ENCODE results near the gene ELP2.

The ELP2 gene

GRCh38 chr18:36212301-36213171 is 82.8 kb downstream of the ELP2 start:
- H3K9ac ChIP-seq (ENCODE audit: low read depth in 1 of 2, low read length in 2 of 2): no peak overlapping the region
- peaks cover 5 to 35% of the 10 kb centered on the region in 2 donors for H3K36me3 ChIP-seq (ENCODE audit: control insufficient read depth in 1 of 2, insufficient read depth in 2 of 2, low read length in 2 of 2)
- peaks cover 0 to 6% of the 10 kb centered on the region in 2 donors for H3K9me3 ChIP-seq (ENCODE audit: control insufficient read depth in 1 of 2, low read length in 2 of 2)
- no peaks in the 10 kb centered on the region for H3K27me3 ChIP-seq (ENCODE audit: control insufficient read depth in 1 of 2, insufficient read depth in 2 of 2, low read length in 2 of 2)
- no peak overlapping the region for H3K27ac ChIP-seq (ENCODE audit: low read depth, low read length)
- no peak overlapping the region for H3K4me3 ChIP-seq (ENCODE audit: low read depth in 1 of 2, low read length in 2 of 2)
- H3K4me1 ChIP-seq (ENCODE audit: control insufficient read depth in 1 of 2, insufficient read depth in 2 of 2, low read length in 2 of 2): peaks cover 6 to 9% of the 10 kb centered on the region in 2 donors

GRCh38 chr18:36214811-36215210 is 85.1 kb downstream of the ELP2 start:
- Histone ChIP-seq H3K36me3 (ENCODE audit: control insufficient read depth in 1 of 2, insufficient read depth in 2 of 2, low read length in 2 of 2) (peaks cover 5 to 33% of the 10 kb centered on the region in 2 donors), H3K4me1 (ENCODE audit: control insufficient read depth in 1 of 2, insufficient read depth in 2 of 2, low read length in 2 of 2) (peaks cover 12 to 15% of the 10 kb centered on the region in 2 donors), H3K27ac (ENCODE audit: low read depth, low read length) (no peak overlapping the region), H3K9ac (ENCODE audit: low read depth in 1 of 2, low read length in 2 of 2) (no peak overlapping the region), H3K4me3 (ENCODE audit: low read depth in 1 of 2, low read length in 2 of 2) (no peak overlapping the region), H3K9me3 (ENCODE audit: control insufficient read depth in 1 of 2, low read length in 2 of 2) (no peaks in the 10 kb centered on the region), H3K27me3 (ENCODE audit: control insufficient read depth in 1 of 2, insufficient read depth in 2 of 2, low read length in 2 of 2) (no peaks in the 10 kb centered on the region)

DNA sequence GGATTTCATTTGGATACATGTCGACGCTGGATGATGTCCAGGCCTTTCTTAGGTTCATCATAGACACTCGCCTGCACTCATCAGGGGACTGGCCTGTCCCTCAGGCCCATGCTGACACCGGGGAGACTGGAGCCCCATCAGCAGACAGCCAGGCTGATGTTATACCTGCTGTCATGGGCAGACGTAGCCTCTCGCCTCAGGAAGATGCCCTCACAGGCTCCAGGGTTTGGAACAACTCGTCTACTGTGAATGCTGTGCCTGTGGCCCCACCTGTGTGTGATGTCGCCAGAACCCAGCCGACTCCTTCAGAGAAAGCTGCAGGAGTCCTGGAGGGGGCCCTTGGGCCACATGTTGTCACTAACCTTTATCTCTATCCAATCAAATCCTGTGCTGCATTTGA is 85.9 kb downstream of the ELP2 start:
- Histone ChIP-seq H3K36me3 (ENCODE audit: control insufficient read depth in 1 of 2, insufficient read depth in 2 of 2, low read length in 2 of 2) (peaks cover 5 to 34% of the 10 kb centered on the region in 2 donors), H3K9ac (ENCODE audit: low read depth in 1 of 2, low read length in 2 of 2) (no peak overlapping the region), H3K4me1 (ENCODE audit: control insufficient read depth in 1 of 2, insufficient read depth in 2 of 2, low read length in 2 of 2) (peaks cover 12 to 15% of the 10 kb centered on the region in 2 donors), H3K9me3 (ENCODE audit: control insufficient read depth in 1 of 2, low read length in 2 of 2) (no peaks in the 10 kb centered on the region), H3K27me3 (ENCODE audit: control insufficient read depth in 1 of 2, insufficient read depth in 2 of 2, low read length in 2 of 2) (no peaks in the 10 kb centered on the region), H3K4me3 (ENCODE audit: low read depth in 1 of 2, low read length in 2 of 2) (no peak overlapping the region), H3K27ac (ENCODE audit: low read depth, low read length) (no peak overlapping the region)

GRCh38 chr18:36217348-36217747 is 87.6 kb downstream of the ELP2 start:
- H3K27me3 ChIP-seq (ENCODE audit: control insufficient read depth in 1 of 2, insufficient read depth in 2 of 2, low read length in 2 of 2): no peaks in the 10 kb centered on the region
- H3K9ac ChIP-seq (ENCODE audit: low read depth in 1 of 2, low read length in 2 of 2): no peak overlapping the region
- no peak overlapping the region for H3K27ac ChIP-seq (ENCODE audit: low read depth, low read length)
- no peak overlapping the region for H3K4me3 ChIP-seq (ENCODE audit: low read depth in 1 of 2, low read length in 2 of 2)
- no peaks in the 10 kb centered on the region for H3K9me3 ChIP-seq (ENCODE audit: control insufficient read depth in 1 of 2, low read length in 2 of 2)
- peaks cover 12 to 15% of the 10 kb centered on the region in 2 donors for H3K4me1 ChIP-seq (ENCODE audit: control insufficient read depth in 1 of 2, insufficient read depth in 2 of 2, low read length in 2 of 2)
- H3K36me3 ChIP-seq (ENCODE audit: control insufficient read depth in 1 of 2, insufficient read depth in 2 of 2, low read length in 2 of 2): peaks cover 1 to 23% of the 10 kb centered on the region in 2 donors

GRCh38 chr18:36229188-36229587 is 99.5 kb downstream of the ELP2 start:
- Histone ChIP-seq H3K9me3 (ENCODE audit: control insufficient read depth in 1 of 2, low read length in 2 of 2) (peaks cover 11 to 13% of the 10 kb centered on the region in 2 donors), H3K27me3 (ENCODE audit: control insufficient read depth in 1 of 2, insufficient read depth in 2 of 2, low read length in 2 of 2) (no peaks in the 10 kb centered on the region), H3K4me3 (ENCODE audit: low read depth in 1 of 2, low read length in 2 of 2) (no peak overlapping the region), H3K9ac (ENCODE audit: low read depth in 1 of 2, low read length in 2 of 2) (no peak overlapping the region), H3K27ac (ENCODE audit: low read depth, low read length) (no peak overlapping the region), H3K4me1 (ENCODE audit: control insufficient read depth in 1 of 2, insufficient read depth in 2 of 2, low read length in 2 of 2) (no peaks in the 10 kb centered on the region), H3K36me3 (ENCODE audit: control insufficient read depth in 1 of 2, insufficient read depth in 2 of 2, low read length in 2 of 2) (peaks cover 0 to 33% of the 10 kb centered on the region in 2 donors)
